KMS-11 (cell line): ENCODE data around the gene DAP.
"Not testable (repeated sequence)": the region's sequence is repeated elsewhere in the genome, so short reads cannot be mapped to it uniquely, and the experiment has no call there.

Experiments
- H2AFZ ChIP-seq: fragments of 200-600 bp; sonication (generic); 2 replicates; pipeline ENCODE4 v1.6.1; 2016; ENCODE audit warnings: antibody characterized with exemption, mixed run types, low read depth
- H3K27ac ChIP-seq: fragments of 200-600 bp; sonication (generic); 2 replicates; pipeline ENCODE4 v1.6.1; 2016; ENCODE audit warnings: mild to moderate bottlenecking, mixed run types
- H3K27me3 ChIP-seq: fragments of 200-600 bp; sonication (generic); 2 replicates; pipeline ENCODE4 v1.6.1; 2017; ENCODE audit warnings: mild to moderate bottlenecking, low read depth, mixed run types, moderate library complexity; ENCODE audit not compliant: insufficient read depth
- H3K36me3 ChIP-seq: fragments of 200-600 bp; sonication (generic); 2 replicates; pipeline ENCODE4 v1.6.1; 2017; ENCODE audit warnings: mild to moderate bottlenecking, mixed run types; ENCODE audit not compliant: insufficient read depth
- H3K4me1 ChIP-seq: fragments of 200-600 bp; sonication (generic); 2 replicates; pipeline ENCODE4 v1.6.1; 2016; ENCODE audit warnings: mild to moderate bottlenecking, low read depth, mixed run types; ENCODE audit not compliant: poor library complexity, severe bottlenecking
- H3K4me2 ChIP-seq: fragments of 200-600 bp; sonication (generic); 2 replicates; pipeline ENCODE4 v1.7.0; 2016; ENCODE audit warnings: mild to moderate bottlenecking, mixed run types
- H3K4me3 ChIP-seq: fragments of 200-600 bp; sonication (generic); IDR thresholded peaks from 2 replicates; pipeline ENCODE4 v1.6.1; 2017; ENCODE audit warnings: low read depth, low read length, mixed read lengths; ENCODE audit not compliant: insufficient read depth
- H3K79me2 ChIP-seq: fragments of 200-600 bp; sonication (generic); 2 replicates; pipeline ENCODE4 v1.6.1; 2016; ENCODE audit warnings: low read depth, mixed run types; ENCODE audit not compliant: insufficient read depth
- H3K9ac ChIP-seq: fragments of 200-600 bp; sonication (generic); 2 replicates; pipeline ENCODE4 v1.6.1; 2016; ENCODE audit warnings: mild to moderate bottlenecking, mixed run types
- H4K20me1 ChIP-seq: fragments of 200-600 bp; sonication (generic); 2 replicates; pipeline ENCODE4 v1.6.1; 2016; ENCODE audit warnings: mild to moderate bottlenecking, mixed run types; ENCODE audit not compliant: insufficient read depth
- TF ChIP-seq, protein P1 (sequence below): fragments of 200-600 bp; sonication (generic); conservative IDR thresholded peaks from 2 replicates; pipeline ENCODE4 v1.6.1; 2017; ENCODE audit warnings: low read depth, mild to moderate bottlenecking, antibody characterized with exemption, low read length, moderate library complexity, mixed read lengths

The DAP gene

GRCh38 chr5:10666531-10667299 is 94.3 kb downstream of the DAP start:
- H3K9ac ChIP-seq: no peak overlapping the region

DNA sequence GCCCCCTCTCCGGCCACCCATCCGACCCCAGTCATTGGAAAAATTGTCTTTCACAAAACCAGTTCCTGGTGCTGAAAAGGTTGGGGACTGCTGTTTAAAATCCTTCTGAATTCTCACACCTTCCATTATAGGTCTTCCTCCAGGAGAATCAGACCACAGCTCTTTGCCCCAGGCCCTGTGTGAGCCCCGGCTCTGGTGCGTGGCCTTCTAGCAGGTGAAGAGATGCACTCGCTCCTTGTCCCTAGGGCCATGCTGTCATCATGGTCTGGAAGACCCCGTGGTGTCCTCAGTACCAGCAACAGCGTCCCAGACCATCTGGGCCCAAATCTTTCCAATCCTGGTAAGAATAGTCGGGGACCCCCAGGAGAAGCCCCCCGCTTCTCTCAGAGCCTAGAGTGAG is 95.2 kb downstream of the DAP start:
- Histone ChIP-seq H3K27me3 (no peaks in the 10 kb centered on the region), H3K27ac (no peak overlapping the region), H2AFZ (no peak overlapping the region), H3K4me1 (no peaks in the 10 kb centered on the region), H3K79me2 (no peaks in the 10 kb centered on the region), H3K4me3 (no peak overlapping the region), H3K36me3 (no peaks in the 10 kb centered on the region), H4K20me1 (no peaks in the 10 kb centered on the region), H3K9ac (no peak overlapping the region), H3K4me2 (no peak overlapping the region)
- TF ChIP-seq, protein P1, sequence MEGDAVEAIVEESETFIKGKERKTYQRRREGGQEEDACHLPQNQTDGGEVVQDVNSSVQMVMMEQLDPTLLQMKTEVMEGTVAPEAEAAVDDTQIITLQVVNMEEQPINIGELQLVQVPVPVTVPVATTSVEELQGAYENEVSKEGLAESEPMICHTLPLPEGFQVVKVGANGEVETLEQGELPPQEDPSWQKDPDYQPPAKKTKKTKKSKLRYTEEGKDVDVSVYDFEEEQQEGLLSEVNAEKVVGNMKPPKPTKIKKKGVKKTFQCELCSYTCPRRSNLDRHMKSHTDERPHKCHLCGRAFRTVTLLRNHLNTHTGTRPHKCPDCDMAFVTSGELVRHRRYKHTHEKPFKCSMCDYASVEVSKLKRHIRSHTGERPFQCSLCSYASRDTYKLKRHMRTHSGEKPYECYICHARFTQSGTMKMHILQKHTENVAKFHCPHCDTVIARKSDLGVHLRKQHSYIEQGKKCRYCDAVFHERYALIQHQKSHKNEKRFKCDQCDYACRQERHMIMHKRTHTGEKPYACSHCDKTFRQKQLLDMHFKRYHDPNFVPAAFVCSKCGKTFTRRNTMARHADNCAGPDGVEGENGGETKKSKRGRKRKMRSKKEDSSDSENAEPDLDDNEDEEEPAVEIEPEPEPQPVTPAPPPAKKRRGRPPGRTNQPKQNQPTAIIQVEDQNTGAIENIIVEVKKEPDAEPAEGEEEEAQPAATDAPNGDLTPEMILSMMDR: no peak

More at GRCh38 chr5:10666531-10667299, 94.3 kb downstream of the DAP start:
- Histone ChIP-seq H3K27ac (no peak overlapping the region), H3K4me2 (no peak overlapping the region), H3K27me3 (no peaks in the 10 kb centered on the region), H3K79me2 (no peaks in the 10 kb centered on the region), H3K4me3 (no peak overlapping the region), H2AFZ (no peak overlapping the region), H3K36me3 (no peaks in the 10 kb centered on the region), H4K20me1 (no peaks in the 10 kb centered on the region), H3K4me1 (no peaks in the 10 kb centered on the region)
- TF ChIP-seq, protein P1: no peak

- H3K9ac ChIP-seq, H2AFZ ChIP-seq, H3K36me3 ChIP-seq, H3K27me3 ChIP-seq, H3K4me2 ChIP-seq, H3K79me2 ChIP-seq, H3K27ac ChIP-seq, H4K20me1 ChIP-seq, H3K4me3 ChIP-seq, H3K4me1 ChIP-seq: not testable (repeated sequence)
These were observed 96.8 kb downstream of the DAP start for GRCh38 chr5:10664180-10664769.

DNA sequence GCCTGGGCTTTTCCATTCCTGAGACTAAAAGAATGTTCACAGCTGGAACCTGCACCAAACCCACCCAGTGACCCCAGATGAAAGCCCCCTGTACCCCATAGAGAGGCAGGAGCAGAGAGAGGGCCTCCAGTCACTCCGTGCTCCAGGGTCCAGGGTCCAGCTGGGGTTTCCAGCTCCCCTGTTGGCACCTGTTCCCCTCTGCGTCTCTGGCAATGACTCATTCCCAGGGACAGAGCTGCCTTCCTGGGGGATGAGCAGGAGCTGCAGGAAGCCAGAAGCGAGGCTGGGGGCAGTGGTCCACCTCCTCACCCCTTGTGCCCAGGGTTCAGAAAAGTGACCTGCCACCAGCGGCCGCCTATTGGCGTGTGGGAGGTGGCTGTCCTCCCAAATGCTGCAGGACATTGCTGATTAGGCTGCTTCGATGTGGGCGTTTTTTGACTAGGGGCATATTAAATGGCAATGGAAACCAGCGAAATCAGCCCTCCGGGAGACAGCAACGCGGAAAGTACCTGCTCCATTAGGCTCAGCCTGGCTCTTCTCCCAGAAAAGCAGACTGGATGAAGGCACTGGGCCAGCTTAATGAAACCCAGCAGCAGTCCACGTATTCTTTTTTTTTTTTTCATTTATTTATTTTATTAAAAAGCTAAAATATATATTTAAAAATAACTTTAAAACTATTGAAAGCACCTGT is 97.4 kb downstream of the DAP start:
- Histone ChIP-seq H2AFZ (no peak overlapping the region), H3K27ac (no peak overlapping the region), H3K79me2 (no peaks in the 10 kb centered on the region), H4K20me1 (no peaks in the 10 kb centered on the region), H3K4me3 (no peak overlapping the region), H3K27me3 (no peaks in the 10 kb centered on the region), H3K4me1 (no peaks in the 10 kb centered on the region), H3K4me2 (no peak overlapping the region), H3K36me3 (no peaks in the 10 kb centered on the region), H3K9ac (no peak overlapping the region)
- TF ChIP-seq, protein P1: no peak
